Keratinocyte (primary cell): ENCODE measurements around the gene HCRTR1. TPM values are rescaled to one million over a fixed set of nuclear protein-coding genes. Genes with fewer than 3 reads are reported as not detected.

Source experiments
- DNase-seq: peaks from one replicate; pipeline ENCODE4 v3.0.0-alpha.2; 2011; ENCODE audit warnings: low read depth, missing footprints, low spot score
- FAIRE-seq: peaks from 2 replicates; lab custom pipeline; 2011; peaks lifted over from hg19 to GRCh38; lab: Jason Lieb, UNC
- H2AFZ ChIP-seq: 2 replicates; pipeline ENCODE4 v1.6.0; 2012; ENCODE audit warnings: low read length, control low read depth, inconsistent platforms; ENCODE audit not compliant: control insufficient read depth
- H3K27ac ChIP-seq: 2 replicates; pipeline ENCODE4 v1.5.1; 2011; ENCODE audit warnings: low read length; ENCODE audit not compliant: control insufficient read depth, insufficient read depth
- H3K27me3 ChIP-seq: 3 replicates; pipeline ENCODE4 v1.6.0; 2011; ENCODE audit warnings: low read length; ENCODE audit not compliant: control insufficient read depth, insufficient read depth; ENCODE audit errors: extremely low read depth
- H3K36me3 ChIP-seq, 2 experiments: 2 replicates in 1 of 2; 3 replicates in 1 of 2; pipeline ENCODE4 v1.5.1; 2011; ENCODE audit warnings: low read length in 2 of 2, mild to moderate bottlenecking in 1 of 2; ENCODE audit not compliant: control insufficient read depth in 2 of 2, insufficient read depth in 2 of 2; ENCODE audit errors: extremely low read depth in 1 of 2
- H3K4me1 ChIP-seq: 3 replicates; pipeline ENCODE4 v1.5.1; 2011; ENCODE audit warnings: low read length; ENCODE audit not compliant: control insufficient read depth, insufficient read depth; ENCODE audit errors: extremely low read depth
- H3K4me2 ChIP-seq: 3 replicates; pipeline ENCODE4 v1.6.0; 2011; ENCODE audit warnings: low read depth, low read length; ENCODE audit not compliant: control insufficient read depth, insufficient read depth; ENCODE audit errors: extremely low read depth
- H3K4me3 ChIP-seq, 3 experiments: fragments of 200-600 bp in 1 of 3; sonication (generic) in 1 of 3; 2 replicates in 2 of 3; 3 replicates in 1 of 3; pipeline ENCODE4 v1.5.1; 2011 to 2016; ENCODE audit warnings: low read length in 3 of 3, mild to moderate bottlenecking in 3 of 3, control low read depth in 2 of 3, inconsistent platforms in 1 of 3, low read depth in 1 of 3, mixed read lengths in 1 of 3, mixed run types in 1 of 3, moderate library complexity in 1 of 3; ENCODE audit not compliant: control insufficient read depth in 2 of 3, insufficient read depth in 2 of 3; ENCODE audit errors: extremely low read depth in 1 of 3
- H3K79me2 ChIP-seq: 2 replicates; pipeline ENCODE4 v1.6.0; 2012; ENCODE audit warnings: low read length; ENCODE audit not compliant: control insufficient read depth, insufficient read depth
- H3K9ac ChIP-seq: 3 replicates; pipeline ENCODE4 v1.6.0; 2011; ENCODE audit warnings: low read length; ENCODE audit not compliant: control insufficient read depth, insufficient read depth; ENCODE audit errors: extremely low read depth
- H3K9me1 ChIP-seq: 3 replicates; pipeline ENCODE4 v1.6.0; 2011; ENCODE audit warnings: low read length; ENCODE audit not compliant: control insufficient read depth, insufficient read depth; ENCODE audit errors: extremely low read depth
- H3K9me3 ChIP-seq: 2 replicates; pipeline ENCODE4 v1.5.1; 2012; ENCODE audit warnings: low read depth, low read length; ENCODE audit not compliant: control insufficient read depth
- H4K20me1 ChIP-seq: 3 replicates; pipeline ENCODE4 v1.6.0; 2011; ENCODE audit warnings: low read length; ENCODE audit not compliant: control insufficient read depth, insufficient read depth; ENCODE audit errors: extremely low read depth
- CTCF ChIP-seq, 3 experiments: IDR thresholded peaks in 1 of 3; conservative IDR thresholded peaks in 1 of 3; optimal IDR thresholded peaks in 1 of 3; 2 replicates in 2 of 3; 3 replicates in 1 of 3; pipeline versions ENCODE3 to v1.5.1; 2011; ENCODE audit warnings: low read length in 3 of 3, mild to moderate bottlenecking in 3 of 3, moderate library complexity in 2 of 3, control low read depth in 1 of 3, inconsistent platforms in 1 of 3; ENCODE audit not compliant: insufficient read depth in 2 of 3; ENCODE audit errors: extremely low read depth in 1 of 3
- EZH2 ChIP-seq: IDR thresholded peaks from one replicate; pipeline ENCODE4 v1.6.1; 2012; ENCODE audit warnings: inconsistent platforms, mild to moderate bottlenecking, low read length, moderate library complexity
- dilution Hi-C: fragments of 300-500 bp; cut with MboI; formaldehyde crosslinking; loops from one replicate; pipeline ENCODE4 v1.7.0; 2020; ENCODE audit warnings: low sequenced_read_pairs; ENCODE audit not compliant: extremely low pct_ligation_motif_present
- polyA plus RNA-seq, 5 experiments: library from polyadenylated mRNA; depleted of rRNA in 3 of 5; stranded (reverse) in 3 of 5; stranded (forward) in 1 of 5; unstranded in 1 of 5; fragments of >200 nt; gene quantifications; 1 replicate in 1 of 5; 2 replicates in 3 of 5; 3 replicates in 1 of 5; pipeline versions ENCODE4 v1.2.1 to v1.2.3, GENCODE V29; 2011 to 2012; ENCODE audit warnings: missing spikeins in 2 of 5, low read depth in 1 of 5, low replicate concordance in 1 of 5

The HCRTR1 gene
- polyA plus RNA-seq, 1 donor (not counting 4 experiments of a cell fraction or from before 2014, with no cell fraction given): not detected

- no peak for DNase-seq
- Histone ChIP-seq H3K9me1 (no peaks in the 10 kb centered on the region), H3K4me2 (no peak overlapping the region), H3K27me3 (no peaks in the 10 kb centered on the region), H3K4me3 (no peak overlapping the region), H3K9ac (no peak overlapping the region), H3K36me3 (peaks cover 0 to under 1% of the 10 kb centered on the region in 2 experiments), H3K79me2 (no peaks in the 10 kb centered on the region), H3K27ac (no peak overlapping the region), H3K4me1 (peaks cover 21% of the 10 kb centered on the region), H4K20me1 (no peaks in the 10 kb centered on the region), H3K9me3 (no peaks in the 10 kb centered on the region), H2AFZ (no peak overlapping the region)
- dilution Hi-C loops: no loop called here
- no peak for TF ChIP-seq EZH2
- FAIRE-seq: no peak
Observed at GRCh38 chr1:31593136-31593665, 24.3 kb upstream of the HCRTR1 start.

GRCh38 chr1:31593770-31594632, 23.5 kb upstream of the HCRTR1 start:
- DNase-seq (no peak), FAIRE-seq (peak; percentile 83)
- TF ChIP-seq EZH2 (no peak), CTCF (optimal IDR thresholded peaks at IDR 0.05 in 1 of 3, IDR thresholded peaks at IDR 0.05 in 1 of 3, conservative IDR thresholded peaks at IDR 0.05 in 1 of 3; ENCODE audit: extremely low read depth in 1 of 3, insufficient read depth in 2 of 3, low read length in 3 of 3) (peak; percentile 97 to 100 (median 99))
- dilution Hi-C loops: no loop called here
- Histone ChIP-seq H2AFZ (no peak overlapping the region), H3K9me1 (no peaks in the 10 kb centered on the region), H3K36me3 (no peaks in the 10 kb centered on the region), H3K27me3 (no peaks in the 10 kb centered on the region), H3K9ac (no peak overlapping the region), H3K4me1 (peaks cover 13% of the 10 kb centered on the region), H3K4me3 (no peak overlapping the region), H4K20me1 (no peaks in the 10 kb centered on the region), H3K79me2 (no peaks in the 10 kb centered on the region), H3K4me2 (no peak overlapping the region), H3K27ac (no peak overlapping the region), H3K9me3 (no peaks in the 10 kb centered on the region)
